HG03342 (cell line): ENCODE measurements around the gene TBX20.
"Not testable (repeated sequence)": the region's sequence is repeated elsewhere in the genome, so short reads cannot be mapped to it uniquely, and the experiment has no call there.

ENCODE experiments used
- ATAC-seq: cut with Tn5 transposase; IDR thresholded peaks from one replicate; pipeline ENCODE4 v1.9.1; 2021; ENCODE audit warnings: mild to moderate bottlenecking, moderate library complexity; ENCODE audit not compliant: unreplicated experiment

TBX20 gene

DNA sequence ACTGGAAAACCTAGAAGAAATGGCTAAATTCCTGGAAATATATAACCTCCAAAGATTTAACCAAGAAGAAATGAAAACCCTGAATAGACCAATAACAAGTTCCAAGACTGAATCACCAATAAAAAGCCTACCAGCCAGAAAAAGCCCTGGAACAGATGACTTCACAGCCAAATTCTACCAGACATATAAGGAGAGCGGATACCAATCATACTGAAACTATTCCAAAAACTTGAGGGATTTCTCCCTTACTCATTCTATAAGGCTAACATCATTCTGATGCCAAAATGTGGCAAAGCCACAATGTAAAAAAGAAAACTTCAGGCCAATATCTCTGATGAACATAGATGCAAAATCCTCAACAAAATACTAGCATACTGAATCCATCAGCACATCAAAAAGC, 86.7 kb downstream of the TBX20 start:
- not testable (repeated sequence) for ATAC-seq

DNA sequence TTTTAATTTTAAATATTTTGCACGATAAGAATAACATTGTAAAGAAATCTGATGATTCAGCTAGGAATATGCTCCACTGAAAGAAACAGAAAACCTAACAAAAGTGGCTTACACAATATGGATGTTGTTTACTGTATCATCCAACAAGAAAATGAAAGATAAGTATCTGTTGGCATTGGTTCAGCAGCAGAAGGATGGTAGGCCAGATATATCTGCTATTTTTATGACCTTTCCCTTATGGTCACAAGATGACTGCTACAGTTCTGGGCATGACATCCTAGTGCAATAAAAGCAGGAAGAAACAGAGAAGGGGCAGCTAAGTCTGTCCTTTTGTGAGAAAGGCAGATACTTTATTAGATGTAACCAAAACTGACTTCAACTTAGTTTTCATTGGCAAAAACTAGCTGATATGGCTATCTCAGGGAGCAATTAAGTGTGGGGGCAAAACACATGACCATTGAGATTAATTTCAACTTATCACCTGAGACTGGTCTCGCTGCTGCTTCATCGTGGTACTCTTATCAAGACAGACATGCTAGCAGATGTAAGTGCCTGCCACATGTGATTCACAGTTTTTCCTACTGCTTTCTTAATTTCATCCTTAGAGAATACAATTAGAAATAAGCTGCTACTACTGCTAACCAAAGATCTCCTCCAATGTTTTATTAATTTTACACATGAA, 92.7 kb downstream of the TBX20 start:
- ATAC-seq = not testable (repeated sequence)
